GM23338 (cell line): ENCODE data around the gene COLEC12. TPM values are rescaled to one million over a fixed set of nuclear protein-coding genes. Genes with fewer than 3 reads are reported as not detected.

Experiments
- ATAC-seq: fragments of 200-7000 bp; cut with Tn5 transposase; 3 replicates; pipeline ENCODE4 v1.9.1; 2020
- DNase-seq: peaks from one replicate; pipeline ENCODE4 v3.0.0-alpha.2; 2015; ENCODE audit warnings: low spot score
- H2AFZ ChIP-seq: fragments of 200-600 bp; sonication (generic); 2 replicates; pipeline ENCODE4 v1.8.0; 2016; ENCODE audit warnings: antibody characterized with exemption, mild to moderate bottlenecking, moderate library complexity
- H3F3A ChIP-seq: fragments of 200-600 bp; sonication (generic); replicated peaks from 2 replicates; pipeline ENCODE4 v1.8.0; 2017; ENCODE audit warnings: antibody characterized with exemption, mixed run types, low read depth
- H3K27ac ChIP-seq: fragments of 200-600 bp; sonication (generic); 2 replicates; pipeline ENCODE4 v1.6.1; 2016; ENCODE audit warnings: low read depth
- H3K27me3 ChIP-seq: fragments of 200-600 bp; sonication (generic); 2 replicates; pipeline ENCODE4 v1.8.0; 2016; ENCODE audit warnings: mild to moderate bottlenecking, mixed run types, moderate library complexity; ENCODE audit not compliant: insufficient read depth
- H3K36me3 ChIP-seq: fragments of 200-600 bp; sonication (generic); 2 replicates; pipeline ENCODE4 v1.8.0; 2016; ENCODE audit warnings: mild to moderate bottlenecking; ENCODE audit not compliant: insufficient read depth
- H3K4me1 ChIP-seq: fragments of 200-600 bp; sonication (generic); 2 replicates; pipeline ENCODE4 v1.8.0; 2016; ENCODE audit warnings: mild to moderate bottlenecking, moderate library complexity; ENCODE audit not compliant: insufficient read depth
- H3K4me2 ChIP-seq: fragments of 200-600 bp; sonication (generic); 2 replicates; pipeline ENCODE4 v1.7.1; 2017; ENCODE audit warnings: mixed run types
- H3K4me3 ChIP-seq: fragments of 200-600 bp; sonication (generic); 2 replicates; pipeline ENCODE4 v1.6.1; 2016; ENCODE audit warnings: mixed run types
- H3K79me2 ChIP-seq: fragments of 200-600 bp; sonication (generic); replicated peaks from 2 replicates; pipeline ENCODE4 v1.8.0; 2017; ENCODE audit warnings: mild to moderate bottlenecking; ENCODE audit not compliant: insufficient read depth
- H3K9me2 ChIP-seq: fragments of 200-600 bp; sonication (generic); 2 replicates; pipeline ENCODE4 v1.8.0; 2017; ENCODE audit not compliant: insufficient read depth
- H4K20me1 ChIP-seq: fragments of 200-600 bp; sonication (generic); replicated peaks from 2 replicates; pipeline ENCODE4 v1.8.0; 2017; ENCODE audit warnings: mild to moderate bottlenecking; ENCODE audit not compliant: insufficient read depth
- H3K27ac Mint-ChIP-seq: 2 replicates; pipeline ENCODE4 v1.8.0; 2020; ENCODE audit warnings: inconsistent platforms, mild to moderate bottlenecking, moderate library complexity, mixed read lengths
- H3K27me3 Mint-ChIP-seq: 3 replicates; pipeline ENCODE4 v1.8.0; 2022; ENCODE audit warnings: low read depth, mild to moderate bottlenecking, moderate library complexity, mixed read lengths, inconsistent platforms; ENCODE audit not compliant: insufficient read depth, poor library complexity
- H3K36me3 Mint-ChIP-seq: 3 replicates; pipeline ENCODE4 v1.8.0; 2021; ENCODE audit warnings: low read depth, mild to moderate bottlenecking, inconsistent platforms, moderate library complexity, mixed read lengths
- H3K4me1 Mint-ChIP-seq: 3 replicates; pipeline ENCODE4 v1.8.0; 2020; ENCODE audit warnings: mild to moderate bottlenecking, inconsistent platforms, mixed read lengths
- H3K4me3 Mint-ChIP-seq: 3 replicates; pipeline ENCODE4 v1.8.0; 2021; ENCODE audit warnings: moderate library complexity, mild to moderate bottlenecking, inconsistent platforms, mixed read lengths
- H3K9me3 Mint-ChIP-seq: 3 replicates; pipeline ENCODE4 v1.8.0; 2020; ENCODE audit warnings: moderate library complexity, mild to moderate bottlenecking, inconsistent platforms, mixed read lengths
- CREB1 ChIP-seq: fragments of 250-450 bp; sonication (Bioruptor Pico); IDR thresholded peaks from 2 replicates; pipeline ENCODE4 v1.5.0; 2020; ENCODE audit warnings: low read depth, mild to moderate bottlenecking, moderate library complexity
- CTCF ChIP-seq, 2 experiments: fragments of 200-600 bp in 1 of 2; sonication (generic) in 1 of 2; conservative IDR thresholded peaks; 2 replicates each; pipeline versions ENCODE4 v1.5.1 to v1.6.1; 2016 to 2017; ENCODE audit warnings: antibody characterized with exemption in 2 of 2, low read depth in 2 of 2, mild to moderate bottlenecking in 2 of 2, moderate library complexity in 1 of 2
- EZH2 ChIP-seq: fragments of 200-600 bp; sonication (generic); IDR thresholded peaks from one replicate; pipeline ENCODE4 v1.8.0; 2017; ENCODE audit warnings: antibody characterized with exemption, mild to moderate bottlenecking, low read depth; ENCODE audit not compliant: unreplicated experiment
- EZH2phosphoT487 ChIP-seq: fragments of 200-600 bp; sonication (generic); IDR thresholded peaks from one replicate; pipeline ENCODE4 v1.8.1; 2018; ENCODE audit warnings: antibody characterized with exemption; ENCODE audit not compliant: unreplicated experiment
- JUNB ChIP-seq: IDR thresholded peaks from one replicate; pipeline ENCODE4 v1.6.1; 2016; ENCODE audit warnings: antibody characterized with exemption; ENCODE audit not compliant: unreplicated experiment
- NANOG ChIP-seq: IDR thresholded peaks from 2 replicates; pipeline ENCODE4 v1.6.1; 2016; ENCODE audit warnings: antibody characterized with exemption, borderline replicate concordance
- POLR2AphosphoS5 ChIP-seq: IDR thresholded peaks from 2 replicates; pipeline ENCODE4 v1.6.1; 2016; ENCODE audit warnings: antibody characterized with exemption, low read depth
- STAT1 ChIP-seq: IDR thresholded peaks from one replicate; pipeline ENCODE4 v1.6.1; 2016; ENCODE audit warnings: antibody characterized with exemption; ENCODE audit not compliant: unreplicated experiment
- ZNF114 ChIP-seq: fragments of 250-450 bp; sonication (Bioruptor Pico); IDR thresholded peaks from 2 replicates; pipeline ENCODE4 v1.5.0; 2020; ENCODE audit warnings: mild to moderate bottlenecking, moderate library complexity
- polyA plus RNA-seq: library from polyadenylated mRNA; unstranded; fragments of >200 nt; fragmentation: Nextera tagmentation; extraction: Ambion mirVana; gene quantifications from 2 replicates; pipeline ENCODE4 v1.2.1, GENCODE V29; 2016
- total RNA-seq: library from RNA; depleted of rRNA; stranded (reverse); fragments of >200 nt; shearing (Covaris generic); gene quantifications from 2 replicates; pipeline ENCODE4 v1.2.3, GENCODE V29; 2014
- TF ChIP-seq, protein P1 (sequence below): IDR thresholded peaks from one replicate; pipeline ENCODE4 v1.6.1; 2018; ENCODE audit warnings: antibody characterized with exemption; ENCODE audit not compliant: unreplicated experiment
- TF ChIP-seq, protein P2 (sequence below): fragments of 250-450 bp; sonication (Bioruptor Pico); IDR thresholded peaks from 2 replicates; pipeline ENCODE4 v1.5.0; 2020; ENCODE audit warnings: mild to moderate bottlenecking, moderate library complexity

Gene COLEC12
- total and polyA plus RNA-seq, 2 experiments from 2014 or later: 1.1 to 3.2 TPM

DNA sequence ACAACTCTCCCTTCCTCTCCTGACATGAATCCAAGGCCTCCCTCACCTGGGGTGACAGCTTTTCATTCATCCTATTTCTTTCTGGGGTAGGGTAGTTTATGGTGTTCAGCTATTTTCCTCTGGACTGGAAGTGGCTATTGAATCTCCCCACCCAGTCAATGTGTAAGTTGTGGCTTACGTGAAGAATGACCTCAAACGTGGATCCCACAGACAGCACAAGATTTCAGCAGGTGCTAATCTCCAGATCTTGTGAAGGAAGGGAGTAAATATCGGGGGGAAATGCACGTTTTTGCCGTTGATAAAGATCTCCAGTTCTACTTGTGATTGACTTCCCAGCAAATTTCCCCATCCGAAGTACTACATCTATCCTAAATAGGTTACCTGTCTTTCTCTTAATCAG lies 161.3 kb downstream of the COLEC12 start:
- H3K27ac Mint-ChIP-seq: no peak overlapping the region
- no peaks in the 10 kb centered on the region; the same call in 2 of the 3 replicates for H3K4me1 Mint-ChIP-seq
- Histone ChIP-seq H3K4me1 (no peaks in the 10 kb centered on the region), H3K27me3 (no peaks in the 10 kb centered on the region), H3K4me3 (no peak overlapping the region), H3K79me2 (no peaks in the 10 kb centered on the region), H4K20me1 (no peaks in the 10 kb centered on the region), H3K9me2 (0 out of 2 replicates have a peak, but pooled peaks cover 4% of the 10 kb centered on the region), H3K4me2 (no peak overlapping the region), H3K27ac (no peak overlapping the region), H2AFZ (no peak overlapping the region), H3K36me3 (no peaks in the 10 kb centered on the region), H3F3A (no peaks in the 10 kb centered on the region)
- no peak overlapping the region for H3K4me3 Mint-ChIP-seq
- ATAC-seq: no peak
- peaks cover 5% of the 10 kb centered on the region for H3K27me3 Mint-ChIP-seq
- TF ChIP-seq CREB1 (CRISPR knock-in tag) (no peak), EZH2phosphoT487 (no peak), NANOG (no peak), ZNF114 (CRISPR knock-in tag) (no peak), CTCF (conservative IDR thresholded peaks at IDR 0.05; ENCODE audit: low read depth in 2 of 2) (no peak), JUNB (no peak), POLR2AphosphoS5 (no peak), STAT1 (no peak), EZH2 (no peak)
- TF ChIP-seq, protein P1, sequence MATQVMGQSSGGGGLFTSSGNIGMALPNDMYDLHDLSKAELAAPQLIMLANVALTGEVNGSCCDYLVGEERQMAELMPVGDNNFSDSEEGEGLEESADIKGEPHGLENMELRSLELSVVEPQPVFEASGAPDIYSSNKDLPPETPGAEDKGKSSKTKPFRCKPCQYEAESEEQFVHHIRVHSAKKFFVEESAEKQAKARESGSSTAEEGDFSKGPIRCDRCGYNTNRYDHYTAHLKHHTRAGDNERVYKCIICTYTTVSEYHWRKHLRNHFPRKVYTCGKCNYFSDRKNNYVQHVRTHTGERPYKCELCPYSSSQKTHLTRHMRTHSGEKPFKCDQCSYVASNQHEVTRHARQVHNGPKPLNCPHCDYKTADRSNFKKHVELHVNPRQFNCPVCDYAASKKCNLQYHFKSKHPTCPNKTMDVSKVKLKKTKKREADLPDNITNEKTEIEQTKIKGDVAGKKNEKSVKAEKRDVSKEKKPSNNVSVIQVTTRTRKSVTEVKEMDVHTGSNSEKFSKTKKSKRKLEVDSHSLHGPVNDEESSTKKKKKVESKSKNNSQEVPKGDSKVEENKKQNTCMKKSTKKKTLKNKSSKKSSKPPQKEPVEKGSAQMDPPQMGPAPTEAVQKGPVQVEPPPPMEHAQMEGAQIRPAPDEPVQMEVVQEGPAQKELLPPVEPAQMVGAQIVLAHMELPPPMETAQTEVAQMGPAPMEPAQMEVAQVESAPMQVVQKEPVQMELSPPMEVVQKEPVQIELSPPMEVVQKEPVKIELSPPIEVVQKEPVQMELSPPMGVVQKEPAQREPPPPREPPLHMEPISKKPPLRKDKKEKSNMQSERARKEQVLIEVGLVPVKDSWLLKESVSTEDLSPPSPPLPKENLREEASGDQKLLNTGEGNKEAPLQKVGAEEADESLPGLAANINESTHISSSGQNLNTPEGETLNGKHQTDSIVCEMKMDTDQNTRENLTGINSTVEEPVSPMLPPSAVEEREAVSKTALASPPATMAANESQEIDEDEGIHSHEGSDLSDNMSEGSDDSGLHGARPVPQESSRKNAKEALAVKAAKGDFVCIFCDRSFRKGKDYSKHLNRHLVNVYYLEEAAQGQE: no peak
- TF ChIP-seq, protein P2, sequence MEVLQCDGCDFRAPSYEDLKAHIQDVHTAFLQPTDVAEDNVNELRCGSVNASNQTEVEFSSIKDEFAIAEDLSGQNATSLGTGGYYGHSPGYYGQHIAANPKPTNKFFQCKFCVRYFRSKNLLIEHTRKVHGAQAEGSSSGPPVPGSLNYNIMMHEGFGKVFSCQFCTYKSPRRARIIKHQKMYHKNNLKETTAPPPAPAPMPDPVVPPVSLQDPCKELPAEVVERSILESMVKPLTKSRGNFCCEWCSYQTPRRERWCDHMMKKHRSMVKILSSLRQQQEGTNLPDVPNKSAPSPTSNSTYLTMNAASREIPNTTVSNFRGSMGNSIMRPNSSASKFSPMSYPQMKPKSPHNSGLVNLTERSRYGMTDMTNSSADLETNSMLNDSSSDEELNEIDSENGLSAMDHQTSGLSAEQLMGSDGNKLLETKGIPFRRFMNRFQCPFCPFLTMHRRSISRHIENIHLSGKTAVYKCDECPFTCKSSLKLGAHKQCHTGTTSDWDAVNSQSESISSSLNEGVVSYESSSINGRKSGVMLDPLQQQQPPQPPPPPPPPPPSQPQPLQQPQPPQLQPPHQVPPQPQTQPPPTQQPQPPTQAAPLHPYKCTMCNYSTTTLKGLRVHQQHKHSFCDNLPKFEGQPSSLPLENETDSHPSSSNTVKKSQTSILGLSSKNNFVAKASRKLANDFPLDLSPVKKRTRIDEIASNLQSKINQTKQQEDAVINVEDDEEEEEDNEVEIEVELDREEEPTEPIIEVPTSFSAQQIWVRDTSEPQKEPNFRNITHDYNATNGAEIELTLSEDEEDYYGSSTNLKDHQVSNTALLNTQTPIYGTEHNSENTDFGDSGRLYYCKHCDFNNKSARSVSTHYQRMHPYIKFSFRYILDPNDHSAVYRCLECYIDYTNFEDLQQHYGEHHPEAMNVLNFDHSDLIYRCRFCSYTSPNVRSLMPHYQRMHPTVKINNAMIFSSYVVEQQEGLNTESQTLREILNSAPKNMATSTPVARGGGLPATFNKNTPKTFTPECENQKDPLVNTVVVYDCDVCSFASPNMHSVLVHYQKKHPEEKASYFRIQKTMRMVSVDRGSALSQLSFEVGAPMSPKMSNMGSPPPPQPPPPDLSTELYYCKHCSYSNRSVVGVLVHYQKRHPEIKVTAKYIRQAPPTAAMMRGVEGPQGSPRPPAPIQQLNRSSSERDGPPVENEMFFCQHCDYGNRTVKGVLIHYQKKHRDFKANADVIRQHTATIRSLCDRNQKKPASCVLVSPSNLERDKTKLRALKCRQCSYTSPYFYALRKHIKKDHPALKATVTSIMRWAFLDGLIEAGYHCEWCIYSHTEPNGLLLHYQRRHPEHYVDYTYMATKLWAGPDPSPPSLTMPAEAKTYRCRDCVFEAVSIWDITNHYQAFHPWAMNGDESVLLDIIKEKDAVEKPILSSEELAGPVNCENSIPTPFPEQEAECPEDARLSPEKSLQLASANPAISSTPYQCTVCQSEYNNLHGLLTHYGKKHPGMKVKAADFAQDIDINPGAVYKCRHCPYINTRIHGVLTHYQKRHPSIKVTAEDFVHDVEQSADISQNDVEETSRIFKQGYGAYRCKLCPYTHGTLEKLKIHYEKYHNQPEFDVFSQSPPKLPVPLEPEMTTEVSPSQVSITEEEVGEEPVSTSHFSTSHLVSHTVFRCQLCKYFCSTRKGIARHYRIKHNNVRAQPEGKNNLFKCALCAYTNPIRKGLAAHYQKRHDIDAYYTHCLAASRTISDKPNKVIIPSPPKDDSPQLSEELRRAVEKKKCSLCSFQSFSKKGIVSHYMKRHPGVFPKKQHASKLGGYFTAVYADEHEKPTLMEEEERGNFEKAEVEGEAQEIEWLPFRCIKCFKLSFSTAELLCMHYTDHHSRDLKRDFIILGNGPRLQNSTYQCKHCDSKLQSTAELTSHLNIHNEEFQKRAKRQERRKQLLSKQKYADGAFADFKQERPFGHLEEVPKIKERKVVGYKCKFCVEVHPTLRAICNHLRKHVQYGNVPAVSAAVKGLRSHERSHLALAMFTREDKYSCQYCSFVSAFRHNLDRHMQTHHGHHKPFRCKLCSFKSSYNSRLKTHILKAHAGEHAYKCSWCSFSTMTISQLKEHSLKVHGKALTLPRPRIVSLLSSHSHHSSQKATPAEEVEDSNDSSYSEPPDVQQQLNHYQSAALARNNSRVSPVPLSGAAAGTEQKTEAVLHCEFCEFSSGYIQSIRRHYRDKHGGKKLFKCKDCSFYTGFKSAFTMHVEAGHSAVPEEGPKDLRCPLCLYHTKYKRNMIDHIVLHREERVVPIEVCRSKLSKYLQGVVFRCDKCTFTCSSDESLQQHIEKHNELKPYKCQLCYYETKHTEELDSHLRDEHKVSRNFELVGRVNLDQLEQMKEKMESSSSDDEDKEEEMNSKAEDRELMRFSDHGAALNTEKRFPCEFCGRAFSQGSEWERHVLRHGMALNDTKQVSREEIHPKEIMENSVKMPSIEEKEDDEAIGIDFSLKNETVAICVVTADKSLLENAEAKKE: no peak
- H3K36me3 Mint-ChIP-seq: no peaks in the 10 kb centered on the region
- no peaks in the 10 kb centered on the region; the same call in 2 of the 3 replicates for H3K9me3 Mint-ChIP-seq
- DNase-seq: no peak
